GM18520 (cell line): ENCODE results near the gene TEKT3.

Source experiments
- ATAC-seq: cut with Tn5 transposase; IDR thresholded peaks from one replicate; pipeline ENCODE4 v1.9.1; 2021; ENCODE audit not compliant: unreplicated experiment

Gene TEKT3

DNA sequence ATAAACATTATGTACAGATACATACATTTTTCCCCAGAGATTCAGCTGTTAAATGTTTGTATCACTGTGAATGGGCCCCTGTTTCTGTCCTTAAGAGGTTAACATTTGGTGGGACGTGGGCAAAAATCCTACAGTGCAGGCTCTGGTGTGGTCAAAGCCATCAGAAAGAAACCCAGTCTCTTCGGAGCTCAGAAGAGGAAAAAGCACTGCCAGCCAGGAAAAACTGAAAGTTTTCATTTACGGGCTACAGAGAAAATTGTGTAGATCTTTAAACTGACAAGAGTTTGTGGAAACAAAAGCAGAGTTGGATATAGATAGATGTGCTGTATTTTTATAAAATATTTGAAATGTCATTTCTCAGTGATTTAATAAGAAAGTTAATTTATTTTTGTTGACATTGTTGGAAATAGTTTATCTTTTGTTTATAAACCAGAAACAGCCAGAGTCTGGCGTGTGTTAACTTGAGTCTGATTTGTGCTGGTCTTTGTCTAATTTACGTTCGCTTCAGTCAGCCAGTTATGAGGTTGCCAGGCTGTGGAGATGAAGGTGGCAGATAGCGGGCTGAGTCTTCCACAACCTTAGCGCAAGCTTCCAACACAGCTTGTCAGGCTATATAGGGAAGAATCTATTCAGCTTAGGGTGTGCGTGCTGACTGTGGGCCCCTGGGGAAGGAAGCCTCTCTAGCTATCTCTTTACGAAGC, 9.5 kb upstream of the TEKT3 start:
- ATAC-seq: no peak

DNA sequence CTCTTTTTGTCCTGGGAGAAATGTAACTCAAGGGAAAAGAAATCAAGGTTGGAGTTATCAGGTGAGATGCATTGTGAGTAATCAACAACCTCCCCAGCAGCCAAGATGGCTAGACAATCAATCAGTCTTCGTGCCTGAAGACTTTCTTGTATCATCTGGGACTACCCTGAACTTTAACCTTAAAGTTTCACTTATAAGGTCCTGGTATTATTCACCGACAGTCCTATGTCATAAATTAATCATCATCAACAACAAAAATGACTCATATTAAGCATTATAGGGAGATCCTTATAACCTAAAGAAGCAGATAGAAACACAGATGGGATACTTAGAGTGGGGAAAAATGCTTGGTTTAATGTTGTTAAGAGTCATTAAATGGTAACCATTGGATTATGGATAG, 7.7 kb upstream of the TEKT3 start:
- ATAC-seq: no peak

GRCh38 chr17:15348021-15348420, 6.6 kb upstream of the TEKT3 start:
- no peak for ATAC-seq

DNA sequence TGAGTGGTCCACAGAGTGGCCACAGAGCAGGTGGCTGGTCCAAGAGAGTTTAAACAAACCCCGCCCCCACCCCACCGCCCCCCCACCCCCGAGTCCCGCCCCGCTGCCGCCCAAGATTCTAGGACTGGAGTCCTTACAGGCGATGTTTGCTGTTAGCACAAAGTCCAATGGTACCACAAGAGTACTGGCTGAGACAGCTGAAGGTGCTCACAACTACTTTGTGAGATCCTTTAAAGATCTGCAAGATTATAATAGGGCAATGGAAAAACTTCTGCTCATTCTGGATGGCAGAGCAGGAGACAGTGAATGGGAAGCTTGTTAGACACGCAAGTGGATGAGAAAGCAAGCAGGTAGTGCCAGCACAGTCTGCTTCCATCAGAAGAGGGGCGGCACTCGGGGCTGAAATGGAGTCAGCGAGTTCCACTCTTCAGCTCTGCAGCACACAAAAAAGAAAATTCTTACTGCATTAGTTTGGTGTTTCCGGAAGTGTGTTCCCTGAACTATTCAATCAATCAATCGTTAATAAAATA, 4.7 kb upstream of the TEKT3 start:
- no peak for ATAC-seq

DNA sequence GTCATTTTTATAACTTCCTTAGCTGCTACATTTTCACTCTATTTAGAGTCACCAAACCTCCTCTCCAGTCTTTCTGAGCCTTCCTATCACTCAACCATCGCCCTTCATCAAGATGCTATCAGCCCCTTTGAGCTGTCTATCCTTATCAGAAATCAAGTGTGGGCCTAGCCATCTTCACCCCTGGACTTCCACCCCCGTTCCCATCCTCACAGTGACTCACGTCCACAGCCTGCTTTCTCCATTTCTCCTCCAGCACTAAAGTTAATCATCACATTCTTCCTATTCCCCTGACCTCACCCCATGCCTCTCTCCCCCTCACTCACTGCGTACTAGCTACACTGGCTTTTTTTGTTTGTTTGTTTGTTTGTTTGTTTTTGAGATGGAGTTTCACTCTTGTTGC, 2.4 kb upstream of the TEKT3 start:
- ATAC-seq: no peak

DNA sequence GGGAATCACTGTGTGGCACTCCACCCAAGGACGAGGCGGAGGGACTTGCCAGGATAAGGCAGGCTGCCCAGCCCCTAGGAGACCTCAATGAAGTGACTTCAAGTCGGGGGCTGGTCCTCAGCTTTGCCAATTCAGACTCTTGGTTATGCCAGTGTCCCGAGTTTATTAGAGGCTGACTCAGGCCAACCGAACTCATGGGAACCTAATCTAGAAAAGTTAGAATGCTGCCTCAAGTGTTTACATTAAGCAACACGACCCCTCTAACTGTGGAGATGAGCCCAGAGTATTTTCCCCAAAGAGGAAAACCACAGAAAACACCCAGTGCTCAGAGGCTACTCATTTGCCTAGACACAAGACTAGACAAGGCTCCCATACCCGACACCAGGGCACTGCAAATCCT, 1.1 kb upstream of the TEKT3 start:
- no peak for ATAC-seq

- no peak for ATAC-seq
These were observed 569 bp upstream of the TEKT3 start for GRCh38 chr17:15341966-15342365.

DNA sequence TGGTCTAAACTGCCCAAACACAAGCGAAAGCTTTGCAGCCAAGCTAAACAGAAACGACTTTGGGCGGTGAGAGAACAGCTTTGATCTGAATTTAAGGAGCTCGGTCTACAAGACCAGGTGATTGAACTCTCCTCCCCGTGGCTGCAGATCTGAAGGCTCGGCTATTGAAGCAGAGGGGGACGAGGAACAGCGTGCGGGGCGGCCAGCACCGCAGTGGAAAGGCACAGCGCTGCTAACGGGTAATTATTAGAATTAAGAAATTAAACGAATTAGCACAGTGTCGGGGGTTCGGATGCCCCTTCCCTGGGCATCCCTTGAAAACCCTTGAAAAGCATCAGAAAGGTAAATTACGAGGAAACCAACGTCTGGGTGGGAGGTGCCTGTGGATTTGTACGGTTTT, 431 bp downstream of the TEKT3 start:
- no peak for ATAC-seq

DNA sequence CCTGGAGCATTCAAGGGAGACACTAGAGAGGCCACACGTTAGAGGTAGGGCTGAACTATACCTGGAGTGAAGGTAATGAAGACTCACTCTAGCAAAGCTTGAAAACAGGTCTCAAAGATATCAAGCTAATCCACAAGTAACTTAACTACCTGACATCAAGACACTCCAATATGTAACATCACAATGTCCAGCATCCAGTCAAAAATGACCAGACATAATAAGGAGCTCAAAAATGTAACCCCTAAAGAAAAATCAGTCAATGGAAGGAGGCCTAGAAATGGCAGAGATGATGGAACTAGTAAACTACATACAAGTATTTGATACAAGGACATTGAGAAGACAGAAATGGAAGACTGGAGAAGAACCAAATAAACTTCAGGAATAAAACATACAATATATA, 6.0 kb downstream of the TEKT3 start:
- no peak for ATAC-seq

GRCh38 chr17:15334266-15334665, 7.1 kb downstream of the TEKT3 start:
- no peak for ATAC-seq

DNA sequence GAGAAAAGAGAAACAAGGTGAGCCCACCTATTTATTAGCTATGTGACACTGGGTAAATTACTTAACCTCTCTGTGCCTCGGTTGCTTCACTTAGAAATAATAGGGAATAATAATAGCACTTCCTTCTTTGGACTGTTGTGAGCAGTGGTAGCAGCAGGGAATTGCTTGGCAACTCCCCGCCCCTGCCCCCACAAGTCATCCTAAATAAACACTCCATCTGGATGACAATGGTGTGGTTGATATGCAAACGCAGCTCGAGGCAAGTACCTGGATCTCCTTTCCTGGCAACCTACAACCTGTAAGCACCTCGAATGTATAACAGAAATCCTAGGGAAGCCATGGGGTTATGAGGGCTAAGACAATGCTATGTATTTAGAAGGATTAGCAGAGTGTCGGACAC, 9.1 kb downstream of the TEKT3 start:
- no peak for ATAC-seq

GRCh38 chr17:15323131-15323530, 18.3 kb downstream of the TEKT3 start:
- no peak for ATAC-seq

DNA sequence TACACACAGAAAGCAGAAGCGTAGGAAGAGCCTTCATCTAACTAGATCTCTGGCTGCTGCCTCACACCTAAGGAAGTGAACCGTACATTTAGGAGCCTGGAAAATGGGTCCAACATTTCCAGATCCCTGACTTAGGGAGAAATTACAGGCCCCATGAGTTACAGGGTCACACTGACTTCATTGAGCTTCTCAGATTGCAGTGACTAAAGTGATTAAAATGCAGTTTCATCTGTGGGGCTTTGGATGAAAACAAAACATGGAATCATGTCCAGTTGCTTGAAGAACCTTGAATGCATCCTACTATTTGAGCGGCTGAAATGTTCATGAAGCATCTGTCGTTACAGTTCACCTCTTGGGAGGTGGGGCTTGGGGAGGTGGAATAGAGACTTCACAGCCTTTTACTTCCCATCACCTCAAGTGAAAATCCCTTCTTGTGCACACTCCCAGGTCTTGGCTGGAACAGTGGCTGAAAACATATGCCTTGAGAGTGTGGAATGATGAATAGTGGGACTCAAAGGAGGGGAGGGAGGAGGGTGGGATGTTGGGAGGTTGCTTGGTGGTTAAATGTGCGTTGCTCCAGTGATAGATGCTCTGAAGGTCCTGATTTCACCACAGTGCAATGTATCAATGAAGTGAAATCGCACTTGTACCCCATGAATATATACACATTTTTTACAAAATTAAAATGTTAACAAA, 19.7 kb downstream of the TEKT3 start:
- no peak for ATAC-seq

DNA sequence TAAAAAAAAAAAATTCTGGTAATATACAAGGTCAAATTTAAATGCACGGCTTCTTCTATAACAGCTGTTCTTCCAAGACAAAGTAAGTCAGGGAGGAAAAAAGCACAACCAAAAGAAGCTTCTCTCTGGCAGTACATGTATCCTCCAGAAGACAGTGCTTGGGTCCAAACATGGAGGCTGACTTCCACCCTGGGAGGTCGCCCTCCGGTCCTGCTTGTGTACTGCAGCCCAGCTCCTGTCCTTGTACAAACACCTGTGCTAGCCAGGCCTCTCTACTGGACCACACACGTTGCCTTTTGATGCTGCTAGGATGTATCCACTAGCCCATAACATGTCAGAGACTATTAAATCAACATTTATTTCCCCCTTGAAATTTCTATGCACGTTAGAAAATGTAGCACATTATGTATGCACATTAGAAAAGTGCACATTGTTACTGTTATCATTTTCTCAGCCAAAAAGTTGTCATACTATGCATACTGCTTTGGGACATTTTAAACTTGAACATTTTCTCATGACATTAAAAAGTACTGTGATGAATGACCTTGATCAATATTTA, 21.9 kb downstream of the TEKT3 start:
- ATAC-seq: no peak

DNA sequence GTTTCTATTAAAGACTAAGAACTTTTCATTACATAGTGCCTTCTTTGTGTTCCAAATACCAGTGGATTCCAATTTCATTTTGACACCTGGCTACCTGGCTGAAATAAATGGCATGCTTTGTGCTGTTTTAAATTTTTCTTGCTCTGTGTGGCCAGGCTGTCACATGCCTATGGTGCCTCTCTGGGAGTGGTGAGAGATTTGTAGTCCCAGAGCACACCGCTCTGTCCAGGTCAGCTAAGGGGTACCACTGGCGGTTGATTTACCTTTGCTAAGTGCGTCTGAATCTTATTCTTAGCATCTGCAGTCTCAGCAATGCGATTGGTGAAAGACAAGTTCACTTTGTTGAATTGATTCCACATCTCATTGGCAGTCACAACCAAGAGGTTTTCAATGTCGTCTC, 29.4 kb downstream of the TEKT3 start:
- no peak for ATAC-seq

GRCh38 chr17:15309793-15310192, 31.6 kb downstream of the TEKT3 start:
- ATAC-seq: no peak

- no peak for ATAC-seq
These were observed 32.2 kb downstream of the TEKT3 start for GRCh38 chr17:15309236-15309635.

- no peak for ATAC-seq
These were observed 32.6 kb downstream of the TEKT3 start for GRCh38 chr17:15308758-15309157.

DNA sequence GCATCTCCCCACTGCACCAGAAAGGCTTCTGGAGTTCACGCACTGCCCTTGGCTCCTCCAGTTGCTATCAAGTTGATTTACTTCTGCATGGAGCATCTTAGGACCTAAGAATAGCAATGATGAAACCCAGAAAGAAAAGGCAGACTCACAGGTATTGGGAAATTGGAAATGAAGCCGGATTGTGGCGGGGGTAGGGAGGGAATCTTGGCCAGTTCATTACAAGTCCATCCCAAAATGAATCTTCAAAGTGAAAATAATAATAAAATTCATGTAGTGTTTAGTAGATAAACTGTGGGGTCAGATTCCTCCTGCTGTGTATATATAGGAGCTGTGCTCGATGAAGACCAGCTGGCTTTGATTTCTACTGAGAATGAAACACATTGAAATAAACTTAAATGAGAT, 33.7 kb downstream of the TEKT3 start:
- ATAC-seq: no peak

DNA sequence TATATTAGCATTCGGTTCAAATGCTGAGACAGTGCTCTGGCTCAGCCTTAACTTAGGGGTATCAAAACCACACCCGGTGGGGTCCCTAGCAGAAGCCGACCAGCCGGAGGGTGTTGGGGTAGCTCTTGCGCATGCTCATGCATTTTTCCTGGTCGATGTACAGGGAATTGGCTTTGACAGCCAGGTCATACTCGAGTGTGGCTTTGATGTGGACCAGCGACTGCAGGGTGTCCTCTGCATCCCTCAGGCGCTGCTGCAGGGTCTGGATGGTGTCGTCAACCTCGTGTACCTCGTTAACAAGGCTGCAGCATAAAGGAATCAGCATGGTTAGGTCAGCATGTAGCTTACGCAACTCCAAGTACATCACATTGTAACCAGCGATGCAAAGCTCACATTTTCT, 37.5 kb downstream of the TEKT3 start:
- no peak for ATAC-seq

GRCh38 chr17:15303268-15303667, 38.1 kb downstream of the TEKT3 start:
- no peak for ATAC-seq

DNA sequence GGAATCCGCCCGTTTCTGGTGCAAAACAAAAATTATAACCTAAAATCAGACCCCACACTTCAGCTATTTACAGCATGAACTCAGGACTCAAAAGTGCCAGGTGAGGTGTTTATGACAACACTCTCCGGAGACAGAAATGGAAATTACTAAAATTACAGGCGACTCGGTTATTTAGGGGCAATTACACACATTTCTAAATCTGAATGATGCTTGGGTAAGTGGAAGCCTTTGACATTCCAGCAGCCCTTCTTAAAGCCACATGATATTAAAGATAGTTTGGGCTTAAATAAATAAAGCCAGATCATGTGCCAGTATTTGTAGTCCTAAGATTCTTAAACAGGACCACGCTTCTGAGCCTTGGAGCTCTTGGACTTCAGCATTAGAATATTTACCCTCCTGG, 39.6 kb downstream of the TEKT3 start:
- ATAC-seq: no peak
